ENCODE data around the gene TPM2. TPM values are rescaled to one million over a fixed set of nuclear protein-coding genes. Genes with fewer than 3 reads are reported as not detected.

TPM2 gene
- total and polyA plus RNA-seq, 8 donors = 11.3 to 227 (median 23.4) TPM

- no peak for DNase-seq
- no peak for FAIRE-seq
- no peak overlapping the region for H3K4me3 ChIP-seq
- peak in 1 of 4 donors; percentile 6 for ATAC-seq
- TF ChIP-seq CTCF (IDR thresholded peaks at IDR 0.05) = no peak
- H3K27ac ChIP-seq = no peak overlapping the region
- H3K27me3 ChIP-seq = no peaks in the 10 kb centered on the region
- H3K9me3 ChIP-seq = no peaks in the 10 kb centered on the region
- intact Hi-C loops (cut with DNase I) = loop anchor here in 1 of 3 donors (10.0 kb wide), 1 partner anchor 61 kb away; no protein-coding TSS in a partner anchor
- peaks cover 12 to 91% (median 66%) of the 10 kb centered on the region in 3 donors for H3K36me3 ChIP-seq
- no peaks in the 10 kb centered on the region for H3K4me1 ChIP-seq
- WGBS, 2 donors = 94 to 96% methylated on average over 7 of the region's 7 CpGs
Measured at GRCh38 chr9:35705836-35706430, 16.2 kb upstream of the TPM2 start.

DNA sequence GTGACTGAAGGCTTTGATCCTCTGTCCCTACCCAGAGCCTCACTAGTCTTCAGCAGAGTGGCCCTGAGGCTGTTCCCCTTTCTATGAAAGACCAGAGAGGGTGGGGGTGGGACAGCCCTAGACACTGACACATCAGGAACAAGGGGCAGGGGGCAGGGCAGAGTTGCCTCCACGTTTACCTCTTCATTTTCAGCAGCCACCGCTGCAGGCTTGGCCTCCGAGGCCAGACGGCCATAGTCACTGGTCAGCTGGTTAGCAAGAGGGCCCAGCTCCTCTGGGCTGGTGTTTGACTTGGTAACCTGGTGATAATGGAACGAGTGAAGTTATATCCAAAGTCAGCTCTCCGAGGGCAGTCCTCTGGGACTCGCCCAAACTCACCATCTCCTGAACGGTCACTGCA lies 15.6 kb upstream of the TPM2 start:
- H3K27ac ChIP-seq = no peak overlapping the region
- no peak for ATAC-seq

DNA sequence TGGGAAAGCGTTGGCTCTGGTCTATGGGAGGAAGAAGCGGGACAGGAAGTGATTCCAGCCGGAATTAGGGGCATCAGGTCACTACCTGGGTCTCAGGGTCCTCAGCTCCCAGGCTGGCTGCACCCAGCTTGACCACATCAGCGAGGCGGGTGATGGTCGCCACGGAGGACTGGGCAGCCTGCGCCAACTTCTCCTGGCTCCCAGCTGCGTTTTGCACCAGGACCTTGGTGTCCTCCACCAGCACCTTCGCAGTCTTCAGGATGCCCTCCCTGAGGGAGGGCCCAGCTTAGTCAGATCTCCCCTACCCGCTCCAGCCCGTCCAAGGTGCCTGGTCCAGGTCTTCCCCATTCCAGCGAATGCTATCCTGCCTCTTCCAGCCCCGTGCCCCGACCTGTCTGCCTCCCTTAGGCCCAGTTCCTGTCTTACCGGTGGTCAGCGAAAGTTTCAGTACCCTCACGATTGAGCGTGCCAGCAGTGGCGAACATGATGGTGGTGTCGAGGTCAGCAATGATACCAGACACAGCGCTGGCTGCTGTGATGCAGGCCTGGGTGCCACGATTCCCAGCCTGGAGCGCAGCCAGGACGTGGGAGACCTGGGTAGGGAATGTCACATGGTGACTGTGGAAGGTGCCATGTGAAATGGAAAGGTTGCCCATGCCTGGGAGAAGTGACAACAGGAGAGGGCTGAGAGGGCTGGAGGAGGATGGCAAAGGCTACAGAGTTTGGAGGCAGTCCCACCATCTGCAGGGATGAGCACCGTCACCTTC lies 14.4 kb upstream of the TPM2 start:
- H3K9me3 ChIP-seq = no peaks in the 10 kb centered on the region
- no peak overlapping the region for H3K4me3 ChIP-seq
- intact Hi-C loops (cut with DNase I) = loop anchor here in 1 of 3 donors (10.0 kb wide), 1 partner anchor 59 kb away; no protein-coding TSS in a partner anchor
- ATAC-seq (no peak), DNase-seq (no peak), FAIRE-seq (no peak)
- H3K4me1 ChIP-seq = no peaks in the 10 kb centered on the region
- no peak for TF ChIP-seq CTCF (IDR thresholded peaks at IDR 0.05)
- peaks cover 10 to 100% (median 76%) of the 10 kb centered on the region in 3 donors for H3K36me3 ChIP-seq
- H3K27ac ChIP-seq = no peak overlapping the region
- 95 to 96% methylated on average over 26 of the region's 26 CpGs for WGBS, 2 donors
- no peaks in the 10 kb centered on the region for H3K27me3 ChIP-seq

More for the DNA sequence above, 15.6 kb upstream of the TPM2 start:
- H3K9me3 ChIP-seq = no peaks in the 10 kb centered on the region
- DNase-seq = no peak
- intact Hi-C loops (cut with DNase I) = loop anchor here in 1 of 3 donors (10.0 kb wide), 1 partner anchor 61 kb away; no protein-coding TSS in a partner anchor
- no peak for TF ChIP-seq CTCF (IDR thresholded peaks at IDR 0.05)
- peaks cover 10 to 91% (median 64%) of the 10 kb centered on the region in 3 donors for H3K36me3 ChIP-seq
- FAIRE-seq = no peak
- WGBS, 2 donors = 76% methylated on average over 8 of the region's 8 CpGs
- H3K4me1 ChIP-seq = no peaks in the 10 kb centered on the region
- H3K27me3 ChIP-seq = no peaks in the 10 kb centered on the region
- no peak overlapping the region for H3K4me3 ChIP-seq

DNA sequence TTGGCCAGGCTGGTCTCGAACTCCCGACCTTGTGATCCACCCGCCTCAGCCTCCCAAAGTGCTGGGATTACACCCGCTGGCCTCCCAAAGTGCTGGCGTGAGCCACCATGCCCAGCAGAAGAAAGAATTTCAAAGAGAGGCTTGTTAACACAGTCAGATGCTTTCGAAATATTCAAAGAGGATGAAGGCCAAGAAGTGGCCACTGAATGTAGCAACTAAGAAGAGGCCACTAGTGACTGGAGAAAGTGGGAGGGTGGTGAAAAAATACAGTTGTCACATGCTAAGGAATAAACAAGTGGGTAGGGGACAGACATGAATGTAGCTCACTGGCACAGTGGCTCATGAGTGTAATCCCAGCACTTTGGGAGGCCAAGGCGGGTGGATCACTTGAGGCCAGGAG lies 13.0 kb upstream of the TPM2 start:
- no peak overlapping the region for H3K27ac ChIP-seq
- ATAC-seq (no peak), FAIRE-seq (no peak), DNase-seq (no peak)
- no peak for TF ChIP-seq CTCF (IDR thresholded peaks at IDR 0.05)
- WGBS, 2 donors = 93 to 95% methylated on average over 7 of the region's 7 CpGs
- peaks cover 10 to 100% (median 80%) of the 10 kb centered on the region in 3 donors for H3K36me3 ChIP-seq
- intact Hi-C loops (cut with DNase I) = loop anchor here in 1 of 3 donors (10.0 kb wide), 1 partner anchor 58 kb away; no protein-coding TSS in a partner anchor
- no peaks in the 10 kb centered on the region for H3K9me3 ChIP-seq
- H3K4me3 ChIP-seq = no peak overlapping the region
- no peaks in the 10 kb centered on the region for H3K27me3 ChIP-seq
- no peaks in the 10 kb centered on the region for H3K4me1 ChIP-seq
